Effector memory CD8-positive, alpha-beta T cell (primary cell): ENCODE measurements around the gene SIL1.
"Not testable (repeated sequence)": the region's sequence is repeated elsewhere in the genome, so short reads cannot be mapped to it uniquely, and the experiment has no call there.

Source experiments
- ATAC-seq: fragments of 150-1000 bp; cut with Tn5 transposase; replicated peaks from 2 replicates; pipeline ENCODE4 v1.10.0; 2021; ENCODE audit warnings: mild to moderate bottlenecking, moderate library complexity
- DNase-seq, 3 experiments: peaks; one replicate each; pipeline ENCODE4 v3.0.0; 2021
- H3K27ac Mint-ChIP-seq, 2 donors: one replicate each; pipeline ENCODE4 v1.8.0; 2022; ENCODE audit warnings: mild to moderate bottlenecking in 2 of 2, mixed read lengths in 2 of 2, moderate library complexity in 2 of 2
- H3K27me3 Mint-ChIP-seq, 2 donors: one replicate each; pipeline ENCODE4 v1.8.0; 2022; ENCODE audit warnings: mixed read lengths in 2 of 2
- H3K36me3 Mint-ChIP-seq: one replicate; pipeline ENCODE4 v1.8.0; 2022; ENCODE audit warnings: mild to moderate bottlenecking, moderate library complexity, mixed read lengths; ENCODE audit not compliant: insufficient read depth
- H3K4me1 Mint-ChIP-seq, 2 donors: one replicate each; pipeline ENCODE4 v1.8.0; 2022; ENCODE audit warnings: low read depth in 2 of 2, mixed read lengths in 2 of 2
- H3K4me3 Mint-ChIP-seq, 2 donors: one replicate each; pipeline ENCODE4 v1.8.0; 2022; ENCODE audit warnings: mild to moderate bottlenecking in 2 of 2, mixed read lengths in 2 of 2, moderate library complexity in 2 of 2
- H3K9me3 Mint-ChIP-seq, 2 donors: one replicate each; pipeline ENCODE4 v1.8.0; 2022; ENCODE audit warnings: mixed read lengths in 2 of 2

SIL1 gene

GRCh38 chr5:139091439-139092156 lies 106.6 kb downstream of the SIL1 start:
- DNase-seq (no peak), ATAC-seq (no peak)

GRCh38 chr5:139090581-139090980 lies 107.6 kb downstream of the SIL1 start:
- H3K27ac Mint-ChIP-seq: no peak overlapping the region

More at GRCh38 chr5:139091439-139092156, 106.6 kb downstream of the SIL1 start:
- H3K4me1 Mint-ChIP-seq: peaks cover 0 to 2% of the 10 kb centered on the region in 2 donors
- no peak overlapping the region for H3K27ac Mint-ChIP-seq
- no peaks in the 10 kb centered on the region for H3K9me3 Mint-ChIP-seq
- H3K27me3 Mint-ChIP-seq: no peaks in the 10 kb centered on the region
- no peaks in the 10 kb centered on the region for H3K36me3 Mint-ChIP-seq
- H3K4me3 Mint-ChIP-seq: no peak overlapping the region

GRCh38 chr5:139088024-139088423 lies 110.1 kb downstream of the SIL1 start:
- H3K9me3 Mint-ChIP-seq: peaks cover 5 to 11% of the 10 kb centered on the region in 2 donors
- ATAC-seq: no peak
- no peak overlapping the region for H3K27ac Mint-ChIP-seq
- no peak overlapping the region for H3K4me3 Mint-ChIP-seq
- no peak for DNase-seq
- H3K4me1 Mint-ChIP-seq: peaks cover 0 to 2% of the 10 kb centered on the region in 2 donors
- H3K36me3 Mint-ChIP-seq: no peaks in the 10 kb centered on the region
- H3K27me3 Mint-ChIP-seq: no peaks in the 10 kb centered on the region

More at GRCh38 chr5:139090581-139090980, 107.6 kb downstream of the SIL1 start:
- no peak for ATAC-seq
- Mint-ChIP-seq H3K4me3 (no peak overlapping the region), H3K4me1 (peaks cover 0 to 2% of the 10 kb centered on the region in 2 donors), H3K36me3 (no peaks in the 10 kb centered on the region), H3K9me3 (peaks cover 1% of the 10 kb centered on the region in 2 donors), H3K27me3 (no peaks in the 10 kb centered on the region)
- no peak for DNase-seq

GRCh38 chr5:139082813-139083498 lies 115.2 kb downstream of the SIL1 start:
- Mint-ChIP-seq H3K9me3 (peaks cover 5 to 11% of the 10 kb centered on the region in 2 donors), H3K27me3 (no peaks in the 10 kb centered on the region), H3K4me3 (no peak overlapping the region), H3K36me3 (no peaks in the 10 kb centered on the region), H3K4me1 (no peaks in the 10 kb centered on the region), H3K27ac (no peak overlapping the region)
- DNase-seq (no peak), ATAC-seq (no peak)

- H3K36me3 Mint-ChIP-seq: no peaks in the 10 kb centered on the region
- DNase-seq (no peak), ATAC-seq (no peak)
- no peak overlapping the region for H3K27ac Mint-ChIP-seq
- peaks cover 0 to 5% of the 10 kb centered on the region in 2 donors for H3K9me3 Mint-ChIP-seq
- H3K4me1 Mint-ChIP-seq: peaks cover 0 to 6% of the 10 kb centered on the region in 2 donors
- no peak overlapping the region for H3K4me3 Mint-ChIP-seq
- H3K27me3 Mint-ChIP-seq: no peaks in the 10 kb centered on the region
Measured at GRCh38 chr5:139079991-139080610, 118.1 kb downstream of the SIL1 start.

GRCh38 chr5:139079225-139079990 lies 118.8 kb downstream of the SIL1 start:
- H3K4me1 Mint-ChIP-seq: peaks cover 0 to 6% of the 10 kb centered on the region in 2 donors
- ATAC-seq (no peak), DNase-seq (no peak)
- H3K4me3 Mint-ChIP-seq: no peak overlapping the region
- no peaks in the 10 kb centered on the region for H3K9me3 Mint-ChIP-seq
- H3K27ac Mint-ChIP-seq: no peak overlapping the region
- no peaks in the 10 kb centered on the region for H3K36me3 Mint-ChIP-seq
- no peaks in the 10 kb centered on the region for H3K27me3 Mint-ChIP-seq

- H3K27me3 Mint-ChIP-seq: no peaks in the 10 kb centered on the region
- H3K4me1 Mint-ChIP-seq: peaks cover 0 to 6% of the 10 kb centered on the region in 2 donors
- DNase-seq (no peak), ATAC-seq (no peak)
- no peak overlapping the region for H3K27ac Mint-ChIP-seq
- no peaks in the 10 kb centered on the region for H3K36me3 Mint-ChIP-seq
- H3K4me3 Mint-ChIP-seq: no peak overlapping the region
- H3K9me3 Mint-ChIP-seq: no peaks in the 10 kb centered on the region
Measured at GRCh38 chr5:139078345-139078744, 119.8 kb downstream of the SIL1 start.

- Mint-ChIP-seq H3K4me1 (peaks cover 0 to 6% of the 10 kb centered on the region in 2 donors), H3K36me3 (no peaks in the 10 kb centered on the region), H3K27me3 (no peaks in the 10 kb centered on the region), H3K9me3 (no peaks in the 10 kb centered on the region), H3K27ac (no peak overlapping the region), H3K4me3 (no peak overlapping the region)
- ATAC-seq (no peak), DNase-seq (no peak)
Measured at GRCh38 chr5:139077899-139078298, 120.3 kb downstream of the SIL1 start.

GRCh38 chr5:139076111-139076510 lies 122.1 kb downstream of the SIL1 start:
- H3K27me3 Mint-ChIP-seq: no peaks in the 10 kb centered on the region
- no peaks in the 10 kb centered on the region for H3K36me3 Mint-ChIP-seq
- peaks cover 0 to 6% of the 10 kb centered on the region in 2 donors for H3K4me1 Mint-ChIP-seq
- ATAC-seq: no peak
- H3K4me3 Mint-ChIP-seq: no peak overlapping the region
- H3K27ac Mint-ChIP-seq: no peak overlapping the region
- H3K9me3 Mint-ChIP-seq: no peaks in the 10 kb centered on the region
- no peak for DNase-seq

GRCh38 chr5:139075066-139076050 lies 122.8 kb downstream of the SIL1 start:
- no peak overlapping the region for H3K4me3 Mint-ChIP-seq
- H3K36me3 Mint-ChIP-seq: no peaks in the 10 kb centered on the region
- ATAC-seq (no peak), DNase-seq (no peak)
- no peaks in the 10 kb centered on the region for H3K27me3 Mint-ChIP-seq
- H3K9me3 Mint-ChIP-seq: no peaks in the 10 kb centered on the region
- peaks cover 2 to 6% of the 10 kb centered on the region in 2 donors for H3K4me1 Mint-ChIP-seq
- no peak overlapping the region for H3K27ac Mint-ChIP-seq

- not testable (repeated sequence) for H3K4me3 Mint-ChIP-seq, H3K36me3 Mint-ChIP-seq, H3K4me1 Mint-ChIP-seq, H3K9me3 Mint-ChIP-seq, ATAC-seq, DNase-seq, H3K27me3 Mint-ChIP-seq, H3K27ac Mint-ChIP-seq
Measured at GRCh38 chr5:139073956-139074355, 124.2 kb downstream of the SIL1 start.

GRCh38 chr5:139068494-139069151 lies 129.5 kb downstream of the SIL1 start:
- DNase-seq: no peak
- no peak for ATAC-seq
- peak overlapping the region in 1 of 2 donors; percentile 1 for H3K4me3 Mint-ChIP-seq
- H3K36me3 Mint-ChIP-seq: no peaks in the 10 kb centered on the region
- peak overlapping the region; percentile 10 to 73 for H3K27ac Mint-ChIP-seq
- H3K27me3 Mint-ChIP-seq: no peaks in the 10 kb centered on the region
- no peaks in the 10 kb centered on the region for H3K9me3 Mint-ChIP-seq
- H3K4me1 Mint-ChIP-seq: peaks cover 8 to 16% of the 10 kb centered on the region in 2 donors
